ENCODE results near the gene ATP6V1B1.
"Not testable (repeated sequence)": the region's sequence is repeated elsewhere in the genome, so short reads cannot be mapped to it uniquely, and the experiment has no call there.

The ATP6V1B1 gene

DNA sequence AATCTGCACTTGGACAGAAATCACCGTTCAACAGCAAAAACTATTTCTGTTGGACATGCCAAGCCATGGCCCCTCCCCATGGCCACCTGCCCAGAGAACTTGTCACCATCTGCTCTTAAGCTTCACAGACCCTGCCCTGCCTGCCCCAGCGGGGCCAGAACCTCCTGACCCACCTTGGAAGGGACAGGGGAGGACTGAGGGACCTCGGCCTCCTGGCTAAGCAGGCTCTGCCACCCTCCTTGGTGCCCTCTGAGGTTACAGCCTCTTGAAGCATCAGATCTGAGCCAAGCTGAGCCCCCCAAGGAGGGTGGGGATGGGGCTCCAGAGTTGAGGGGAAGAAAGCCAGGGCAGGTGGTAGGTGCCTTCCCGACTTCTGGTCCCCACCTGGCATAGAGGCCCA lies 52.5 kb downstream of the ATP6V1B1 start:
- H3K27me3 ChIP-seq (ENCODE audit: low read depth, low read length): no peaks in the 10 kb centered on the region
- H3K4me3 ChIP-seq (ENCODE audit: low read depth in 1 of 2, low read length in 2 of 2): no peak overlapping the region
- H3K27ac ChIP-seq (ENCODE audit: low read length): no peak overlapping the region
- H3K36me3 ChIP-seq (ENCODE audit: control insufficient read depth in 1 of 2, insufficient read depth in 2 of 2, low read length in 2 of 2): peaks cover 49 to 62% of the 10 kb centered on the region in 2 donors
- no peaks in the 10 kb centered on the region for H3K9me3 ChIP-seq (ENCODE audit: control insufficient read depth in 1 of 2, low read length in 2 of 2)
- H3K4me1 ChIP-seq (ENCODE audit: control insufficient read depth in 1 of 2, insufficient read depth in 2 of 2, low read length in 2 of 2): peaks cover 0 to 4% of the 10 kb centered on the region in 2 donors

DNA sequence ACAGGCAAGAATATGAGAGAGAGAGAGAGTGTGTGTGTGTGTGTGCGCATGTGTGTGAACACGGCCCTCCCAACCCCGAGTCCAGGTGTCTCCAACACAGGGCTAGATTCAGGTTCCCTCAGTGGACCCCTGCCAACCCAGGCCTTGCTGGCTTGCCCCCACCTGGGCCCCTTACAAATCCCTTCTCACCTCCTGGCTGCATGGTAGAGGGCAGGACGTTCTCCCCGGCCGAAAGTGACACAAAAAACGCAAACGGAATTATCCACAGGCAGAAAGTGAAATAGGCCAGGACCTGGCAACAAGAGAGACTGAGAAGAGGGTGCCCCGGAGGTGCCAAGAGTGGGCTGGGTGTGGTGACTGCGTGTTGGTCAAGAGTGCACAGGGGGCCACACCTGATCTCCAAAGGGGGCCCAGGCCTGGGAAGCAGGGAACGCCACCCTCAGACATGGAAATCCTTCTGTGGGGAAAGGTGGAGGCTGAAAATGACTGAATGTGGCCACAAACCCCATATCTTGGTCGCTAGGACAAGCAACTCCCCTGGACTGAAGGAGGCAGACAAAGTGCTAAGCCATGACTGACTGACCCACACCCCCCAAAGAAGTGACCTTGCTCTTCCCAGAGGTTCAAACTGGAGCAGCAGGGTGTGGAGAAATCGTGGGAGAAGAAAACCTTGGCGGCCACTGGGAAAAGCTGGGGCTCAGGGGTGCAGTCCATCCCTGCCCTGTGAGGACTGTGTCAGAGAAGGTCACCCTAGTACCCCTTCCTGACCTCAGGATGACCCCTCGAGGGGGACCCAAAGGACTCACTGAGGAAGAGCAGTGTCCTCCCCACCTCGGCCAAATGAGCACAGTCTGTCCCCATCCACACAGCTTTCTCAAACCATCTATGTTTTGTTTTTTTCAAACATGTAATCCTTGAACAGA lies 53.3 kb downstream of the ATP6V1B1 start:
- peaks cover 49 to 62% of the 10 kb centered on the region in 2 donors for H3K36me3 ChIP-seq (ENCODE audit: control insufficient read depth in 1 of 2, insufficient read depth in 2 of 2, low read length in 2 of 2)
- no peak overlapping the region for H3K27ac ChIP-seq (ENCODE audit: low read length)

DNA sequence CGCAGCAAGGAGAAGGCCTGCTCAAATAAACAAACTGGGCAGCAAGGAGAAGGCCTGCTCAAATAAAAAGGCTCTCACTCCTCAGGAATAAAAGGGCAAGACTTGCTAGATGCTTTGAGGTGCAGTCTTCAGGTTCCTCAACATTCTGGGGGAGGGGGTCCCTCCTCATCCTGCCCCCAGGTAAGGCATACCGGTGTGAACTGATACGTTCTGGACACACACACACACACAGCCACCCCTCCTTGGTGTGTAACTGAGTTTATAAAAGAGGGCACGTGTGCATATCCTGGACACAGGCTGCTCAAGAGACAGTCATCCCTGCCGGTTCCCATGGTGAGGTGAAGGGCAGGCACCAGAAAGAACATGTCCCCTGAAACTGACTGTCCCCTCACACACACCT lies 54.5 kb downstream of the ATP6V1B1 start:
- no peaks in the 10 kb centered on the region for H3K9me3 ChIP-seq (ENCODE audit: control insufficient read depth in 1 of 2, low read length in 2 of 2)

More for the DNA sequence above, 53.3 kb downstream of the ATP6V1B1 start:
- Histone ChIP-seq H3K27me3 (ENCODE audit: low read depth, low read length) (no peaks in the 10 kb centered on the region), H3K9me3 (ENCODE audit: control insufficient read depth in 1 of 2, low read length in 2 of 2) (no peaks in the 10 kb centered on the region), H3K4me3 (ENCODE audit: low read depth in 1 of 2, low read length in 2 of 2) (no peak overlapping the region), H3K4me1 (ENCODE audit: control insufficient read depth in 1 of 2, insufficient read depth in 2 of 2, low read length in 2 of 2) (peaks cover 5 to 12% of the 10 kb centered on the region in 2 donors)

DNA sequence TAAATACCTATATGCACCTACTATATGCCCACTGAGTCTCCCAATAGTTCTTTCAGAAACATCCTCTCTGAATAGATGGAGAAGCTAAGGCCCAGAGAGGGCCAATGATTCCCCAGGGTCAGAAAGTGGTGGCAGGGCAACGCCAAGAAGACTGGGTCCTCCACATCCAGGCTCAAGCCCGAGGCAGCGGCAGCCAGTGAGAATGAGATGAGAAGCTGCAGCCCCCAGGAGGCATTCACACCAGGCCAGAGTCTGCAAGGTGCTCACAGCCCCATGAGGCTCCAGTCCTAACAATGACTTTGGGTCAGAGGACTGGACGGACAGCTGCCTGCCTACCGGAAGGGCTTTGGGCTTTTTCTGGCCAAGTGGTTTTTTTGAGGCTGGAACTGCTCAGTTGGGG lies 55.4 kb downstream of the ATP6V1B1 start:
- Histone ChIP-seq H3K4me1 (ENCODE audit: control insufficient read depth in 1 of 2, insufficient read depth in 2 of 2, low read length in 2 of 2) (peaks cover 5 to 20% of the 10 kb centered on the region in 2 donors), H3K27ac (ENCODE audit: low read length) (no peak overlapping the region), H3K4me3 (ENCODE audit: low read depth in 1 of 2, low read length in 2 of 2) (no peak overlapping the region), H3K36me3 (ENCODE audit: control insufficient read depth in 1 of 2, insufficient read depth in 2 of 2, low read length in 2 of 2) (peaks cover 49 to 57% of the 10 kb centered on the region in 2 donors), H3K27me3 (ENCODE audit: low read depth, low read length) (no peaks in the 10 kb centered on the region), H3K9me3 (ENCODE audit: control insufficient read depth in 1 of 2, low read length in 2 of 2) (no peaks in the 10 kb centered on the region)

More for the DNA sequence above, 54.5 kb downstream of the ATP6V1B1 start:
- Histone ChIP-seq H3K27me3 (ENCODE audit: low read depth, low read length) (no peaks in the 10 kb centered on the region), H3K4me3 (ENCODE audit: low read depth in 1 of 2, low read length in 2 of 2) (no peak overlapping the region), H3K27ac (ENCODE audit: low read length) (no peak overlapping the region), H3K36me3 (ENCODE audit: control insufficient read depth in 1 of 2, insufficient read depth in 2 of 2, low read length in 2 of 2) (peaks cover 49 to 62% of the 10 kb centered on the region in 2 donors), H3K4me1 (ENCODE audit: control insufficient read depth in 1 of 2, insufficient read depth in 2 of 2, low read length in 2 of 2) (peaks cover 5 to 14% of the 10 kb centered on the region in 2 donors)

DNA sequence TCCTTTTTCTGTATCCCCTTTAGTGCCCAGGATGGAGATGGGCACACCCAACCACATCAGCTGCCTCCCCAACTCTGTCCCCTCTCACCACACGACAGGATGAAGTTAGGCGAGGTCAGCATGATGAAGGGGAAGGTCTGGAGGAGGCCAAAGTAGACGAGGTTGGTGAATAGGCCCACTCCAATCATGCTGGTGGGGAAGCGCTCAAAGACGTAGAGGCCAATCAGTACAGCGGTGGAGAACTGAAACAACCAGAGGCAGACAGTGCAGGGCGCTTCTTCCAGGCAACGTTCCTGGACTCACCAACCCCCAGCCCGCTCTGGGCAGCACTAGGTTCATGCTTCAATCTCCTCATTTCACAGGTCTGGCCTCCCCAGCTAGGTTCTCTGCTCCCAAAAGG lies 56.0 kb downstream of the ATP6V1B1 start:
- Histone ChIP-seq H3K27ac (ENCODE audit: low read length) (no peak overlapping the region), H3K9me3 (ENCODE audit: control insufficient read depth in 1 of 2, low read length in 2 of 2) (no peaks in the 10 kb centered on the region), H3K27me3 (ENCODE audit: low read depth, low read length) (no peaks in the 10 kb centered on the region), H3K36me3 (ENCODE audit: control insufficient read depth in 1 of 2, insufficient read depth in 2 of 2, low read length in 2 of 2) (peaks cover 44 to 51% of the 10 kb centered on the region in 2 donors), H3K4me1 (ENCODE audit: control insufficient read depth in 1 of 2, insufficient read depth in 2 of 2, low read length in 2 of 2) (peaks cover 5 to 20% of the 10 kb centered on the region in 2 donors), H3K4me3 (ENCODE audit: low read depth in 1 of 2, low read length in 2 of 2) (no peak overlapping the region)

DNA sequence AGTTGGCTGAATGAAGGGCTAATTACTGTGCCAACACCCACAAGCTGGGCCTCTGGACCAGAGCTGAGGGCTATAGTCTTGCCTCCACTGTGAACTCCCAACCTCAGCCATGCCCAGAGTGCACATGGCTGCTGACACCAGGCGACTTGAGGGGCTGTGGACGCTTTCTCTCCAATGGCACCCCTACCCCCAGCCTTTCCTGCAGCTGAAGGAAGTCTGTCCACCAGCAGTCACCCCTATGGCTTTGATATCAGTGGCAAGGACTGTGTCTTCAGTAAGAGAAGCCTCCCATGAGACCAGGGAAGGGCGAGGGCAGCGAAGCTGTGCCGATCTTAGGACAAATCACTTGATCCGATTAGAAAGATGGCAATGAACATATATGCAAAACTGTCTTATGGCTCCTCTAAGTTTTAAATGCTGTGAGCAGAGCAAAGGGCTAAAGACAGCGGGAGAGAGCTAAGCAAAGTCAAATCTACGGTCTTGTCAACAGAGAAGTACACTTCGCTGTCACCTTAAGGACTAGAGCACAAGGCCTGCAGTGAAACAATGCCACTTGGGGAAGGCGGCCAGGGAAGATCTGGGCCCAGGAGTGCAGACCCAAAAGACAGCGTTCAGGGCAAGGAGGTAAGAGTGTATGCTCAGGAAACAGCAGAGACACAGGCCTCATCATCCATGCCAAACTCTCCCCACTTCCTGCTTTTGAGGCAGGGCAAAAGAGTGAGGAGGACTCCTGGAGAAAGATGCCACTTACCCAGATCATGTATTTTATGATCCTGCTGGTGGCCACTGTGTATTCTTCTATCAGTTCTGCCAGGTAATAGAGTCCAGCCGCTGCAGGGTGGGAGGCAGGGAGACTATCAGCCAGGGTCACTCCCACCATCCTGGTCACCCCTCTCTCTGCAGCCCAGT lies 57.5 kb downstream of the ATP6V1B1 start:
- Histone ChIP-seq H3K36me3 (ENCODE audit: control insufficient read depth in 1 of 2, insufficient read depth in 2 of 2, low read length in 2 of 2) (peaks cover 34 to 37% of the 10 kb centered on the region in 2 donors), H3K4me1 (ENCODE audit: control insufficient read depth in 1 of 2, insufficient read depth in 2 of 2, low read length in 2 of 2) (peaks cover 5 to 20% of the 10 kb centered on the region in 2 donors), H3K9me3 (ENCODE audit: control insufficient read depth in 1 of 2, low read length in 2 of 2) (no peaks in the 10 kb centered on the region), H3K27me3 (ENCODE audit: low read depth, low read length) (no peaks in the 10 kb centered on the region), H3K4me3 (ENCODE audit: low read depth in 1 of 2, low read length in 2 of 2) (peak overlapping the region; percentile 76 to 92), H3K27ac (ENCODE audit: low read length) (peak overlapping the region; percentile 53)

DNA sequence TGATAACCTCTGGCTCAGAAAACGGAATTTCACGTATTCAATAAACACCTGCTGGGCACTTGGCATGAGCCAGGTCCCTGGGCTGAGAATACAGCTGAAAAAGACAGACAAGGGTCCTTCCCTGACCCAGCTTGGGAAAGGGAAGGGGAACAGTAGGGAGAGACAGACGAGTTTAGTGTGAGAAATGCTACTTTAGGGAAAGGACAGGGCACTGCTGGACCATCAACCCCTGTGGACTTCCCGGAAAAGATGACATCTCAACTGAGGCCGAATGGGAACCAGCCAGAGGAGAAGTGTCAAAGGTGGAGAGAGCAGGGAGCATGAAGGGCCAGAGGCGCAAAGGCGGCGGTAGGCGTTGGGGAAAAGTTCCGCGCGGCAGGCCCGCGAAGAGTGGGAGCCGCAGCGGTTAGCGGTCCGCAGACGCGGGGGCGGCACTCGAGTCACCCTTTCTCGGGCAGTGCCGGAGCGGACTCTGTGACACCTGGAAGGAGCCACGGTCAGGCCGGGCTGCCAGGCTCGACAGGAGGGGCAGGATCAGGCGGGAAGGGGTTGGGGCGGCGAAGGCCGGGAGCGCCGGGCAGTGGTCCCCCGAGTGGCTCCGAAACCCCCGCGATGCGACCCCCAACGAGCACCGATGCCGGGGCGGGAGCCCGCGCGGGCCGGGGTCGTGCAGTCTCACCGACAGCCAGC lies 58.5 kb downstream of the ATP6V1B1 start:
- Histone ChIP-seq H3K27me3 (ENCODE audit: low read depth, low read length) (no peaks in the 10 kb centered on the region), H3K4me1 (ENCODE audit: control insufficient read depth in 1 of 2, insufficient read depth in 2 of 2, low read length in 2 of 2) (peaks cover 5 to 20% of the 10 kb centered on the region in 2 donors), H3K27ac (ENCODE audit: low read length) (peak overlapping the region; percentile 53), H3K9me3 (ENCODE audit: control insufficient read depth in 1 of 2, low read length in 2 of 2) (no peaks in the 10 kb centered on the region), H3K4me3 (ENCODE audit: low read depth in 1 of 2, low read length in 2 of 2) (peak overlapping the region; percentile 76 to 92), H3K36me3 (ENCODE audit: control insufficient read depth in 1 of 2, insufficient read depth in 2 of 2, low read length in 2 of 2) (peaks cover 25 to 28% of the 10 kb centered on the region in 2 donors)

DNA sequence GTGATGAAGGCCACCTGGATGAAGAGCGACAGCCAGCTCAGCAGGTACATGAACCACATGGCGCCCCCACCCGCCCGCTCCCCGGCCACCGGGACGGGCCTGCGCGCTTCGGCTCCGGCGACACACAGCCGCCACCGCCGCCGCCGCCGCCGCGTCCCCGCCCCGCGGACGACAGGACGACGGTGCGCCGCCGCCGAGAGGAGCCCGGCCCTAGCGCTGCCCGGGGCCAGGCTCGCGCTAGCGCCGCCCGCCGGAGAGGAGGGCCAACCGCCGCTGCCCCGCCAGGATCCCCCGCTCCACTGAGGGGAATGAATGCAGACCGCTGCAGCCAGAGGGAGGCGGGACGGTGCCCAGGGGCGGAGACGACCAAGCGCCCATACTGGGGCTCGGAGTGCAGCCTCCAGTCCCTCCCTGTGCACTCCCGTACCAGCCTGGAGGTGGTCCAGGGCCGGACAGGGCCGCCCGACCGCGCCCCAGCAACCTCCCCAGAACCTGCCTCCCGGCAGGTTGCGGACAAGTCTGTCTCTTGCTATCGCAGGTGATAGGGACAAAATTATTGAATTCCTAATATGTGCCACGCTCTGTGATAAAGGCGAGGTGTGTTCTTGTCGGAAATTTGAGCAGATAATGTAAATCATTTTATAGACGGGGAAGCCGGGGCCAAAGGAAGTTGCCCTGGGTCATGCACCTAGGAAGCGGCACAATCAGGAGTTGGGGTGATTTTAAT lies 59.2 kb downstream of the ATP6V1B1 start, which contains the start of gene TEX261:
TEX261 (minus strand) TSS at position 175 of the 727 bp plus-strand sequence; CDS start at position 59, 116 bp downstream.
- Histone ChIP-seq H3K4me1 (ENCODE audit: control insufficient read depth in 1 of 2, insufficient read depth in 2 of 2, low read length in 2 of 2) (peaks cover 5 to 20% of the 10 kb centered on the region in 2 donors), H3K27me3 (ENCODE audit: low read depth, low read length) (no peaks in the 10 kb centered on the region), H3K9me3 (ENCODE audit: control insufficient read depth in 1 of 2, low read length in 2 of 2) (no peaks in the 10 kb centered on the region), H3K27ac (ENCODE audit: low read length) (peak within 1 kb of the TSS; percentile 53), H3K4me3 (ENCODE audit: low read depth in 1 of 2, low read length in 2 of 2) (peak within 1 kb of the TSS; percentile 76 to 92), H3K36me3 (ENCODE audit: control insufficient read depth in 1 of 2, insufficient read depth in 2 of 2, low read length in 2 of 2) (peaks cover 17 to 21% of the 10 kb centered on the region in 2 donors)

DNA sequence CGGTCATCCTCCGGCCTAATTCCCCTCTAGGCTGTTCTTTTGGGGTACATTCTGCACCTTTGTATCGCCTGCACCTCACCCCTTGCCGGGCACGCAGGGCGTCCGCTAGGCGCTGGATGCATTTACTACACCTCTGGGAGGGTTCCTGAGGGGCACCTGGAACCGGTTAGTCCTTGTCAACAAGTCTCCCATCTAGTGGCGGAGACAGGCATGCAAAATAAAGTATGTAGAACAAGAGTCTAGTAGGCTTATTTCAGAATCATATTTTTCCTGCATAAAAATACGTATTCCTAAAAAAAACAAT lies 59.7 kb downstream of the ATP6V1B1 start:
- no peaks in the 10 kb centered on the region for H3K9me3 ChIP-seq (ENCODE audit: control insufficient read depth in 1 of 2, low read length in 2 of 2)
- no peaks in the 10 kb centered on the region for H3K27me3 ChIP-seq (ENCODE audit: low read depth, low read length)
- no peak overlapping the region for H3K27ac ChIP-seq (ENCODE audit: low read length)
- peaks cover 15% of the 10 kb centered on the region in 2 donors for H3K36me3 ChIP-seq (ENCODE audit: control insufficient read depth in 1 of 2, insufficient read depth in 2 of 2, low read length in 2 of 2)
- H3K4me1 ChIP-seq (ENCODE audit: control insufficient read depth in 1 of 2, insufficient read depth in 2 of 2, low read length in 2 of 2): peaks cover 5 to 20% of the 10 kb centered on the region in 2 donors
- H3K4me3 ChIP-seq (ENCODE audit: low read depth in 1 of 2, low read length in 2 of 2): peak overlapping the region; percentile 76 to 77

DNA sequence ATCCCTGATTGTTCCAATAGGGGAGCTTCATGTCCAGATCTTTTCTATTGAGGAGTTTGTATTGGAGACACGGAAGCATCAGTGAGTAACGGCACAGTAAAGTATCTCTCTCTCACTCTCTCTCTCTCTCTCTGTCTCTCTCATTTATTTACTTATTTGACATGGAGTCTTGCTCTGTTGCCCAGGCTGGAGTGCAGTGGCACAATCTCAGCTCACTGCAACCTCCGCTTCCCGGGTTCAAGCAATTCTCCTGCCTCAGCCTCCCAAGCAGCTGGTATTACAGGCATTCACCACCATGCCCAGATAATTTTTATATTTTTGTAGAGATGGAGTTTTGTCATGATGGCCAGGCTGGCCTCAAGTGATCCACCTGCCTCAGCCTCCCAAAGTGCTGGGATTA lies 63.2 kb downstream of the ATP6V1B1 start:
- H3K4me3 ChIP-seq (ENCODE audit: low read depth in 1 of 2, low read length in 2 of 2); H3K27ac ChIP-seq (ENCODE audit: low read length); H3K9me3 ChIP-seq (ENCODE audit: control insufficient read depth in 1 of 2, low read length in 2 of 2); H3K36me3 ChIP-seq (ENCODE audit: control insufficient read depth in 1 of 2, insufficient read depth in 2 of 2, low read length in 2 of 2); H3K27me3 ChIP-seq (ENCODE audit: low read depth, low read length): not testable (repeated sequence)
- peaks cover under 1 to 16% of the 10 kb centered on the region in 2 donors for H3K4me1 ChIP-seq (ENCODE audit: control insufficient read depth in 1 of 2, insufficient read depth in 2 of 2, low read length in 2 of 2)

Measured in muscle layer of duodenum (tissue), 2 donors.